HG03442 (cell line): ENCODE measurements around the gene ZNF789.
A peak's percentile ranks its signal among the peaks of the same experiment; 100 is the strongest.
"Not testable (repeated sequence)": the region's sequence is repeated elsewhere in the genome, so short reads cannot be mapped to it uniquely, and the experiment has no call there.

Source experiments
- ATAC-seq: cut with Tn5 transposase; IDR thresholded peaks from one replicate; pipeline ENCODE4 v1.9.1; 2021; ENCODE audit warnings: mild to moderate bottlenecking, moderate library complexity; ENCODE audit not compliant: unreplicated experiment

Gene ZNF789

DNA sequence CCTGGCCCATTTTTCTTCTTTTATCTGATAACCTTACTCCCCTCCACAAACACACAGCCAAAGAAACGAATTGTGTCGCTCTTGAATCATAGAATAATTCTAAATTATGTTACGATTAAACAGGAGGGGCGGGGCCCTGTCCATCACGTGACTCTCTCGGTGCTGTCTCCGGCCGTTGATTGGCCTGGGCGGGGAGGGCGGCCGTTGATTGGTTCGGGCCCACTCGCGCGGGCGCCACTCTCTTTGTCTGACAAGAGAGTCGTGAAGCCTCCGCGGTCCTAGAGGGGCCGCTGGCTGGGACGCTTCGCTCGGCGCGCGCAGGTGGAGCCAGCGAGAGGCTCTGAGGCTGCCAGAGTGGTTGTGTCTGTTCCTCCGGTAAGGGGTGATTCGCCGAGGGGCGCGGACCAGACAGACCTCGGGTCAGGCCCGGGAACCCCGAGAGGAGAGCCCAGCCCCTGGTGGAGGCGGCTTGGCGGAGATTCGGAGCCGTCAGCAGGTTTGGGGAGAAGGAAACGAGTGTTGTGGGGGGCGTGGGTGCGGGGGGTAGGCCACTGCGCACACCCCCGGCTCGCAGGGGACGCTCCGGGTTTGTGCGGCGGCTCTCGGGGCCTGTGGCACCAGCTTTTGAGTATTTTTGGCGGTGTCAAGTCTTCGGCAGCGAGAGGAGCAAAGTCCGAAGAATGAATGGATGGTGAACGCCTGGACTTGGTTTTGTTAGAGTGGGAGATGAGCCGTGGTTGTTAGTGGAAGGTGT, at the start of gene ZNF789:
Gene ZNF789, plus strand, starts transcription at position 330 of the 754 bp plus-strand sequence. CDS start 3,567 bp downstream, outside the sequence.
- ATAC-seq, result peak; percentile 92

DNA sequence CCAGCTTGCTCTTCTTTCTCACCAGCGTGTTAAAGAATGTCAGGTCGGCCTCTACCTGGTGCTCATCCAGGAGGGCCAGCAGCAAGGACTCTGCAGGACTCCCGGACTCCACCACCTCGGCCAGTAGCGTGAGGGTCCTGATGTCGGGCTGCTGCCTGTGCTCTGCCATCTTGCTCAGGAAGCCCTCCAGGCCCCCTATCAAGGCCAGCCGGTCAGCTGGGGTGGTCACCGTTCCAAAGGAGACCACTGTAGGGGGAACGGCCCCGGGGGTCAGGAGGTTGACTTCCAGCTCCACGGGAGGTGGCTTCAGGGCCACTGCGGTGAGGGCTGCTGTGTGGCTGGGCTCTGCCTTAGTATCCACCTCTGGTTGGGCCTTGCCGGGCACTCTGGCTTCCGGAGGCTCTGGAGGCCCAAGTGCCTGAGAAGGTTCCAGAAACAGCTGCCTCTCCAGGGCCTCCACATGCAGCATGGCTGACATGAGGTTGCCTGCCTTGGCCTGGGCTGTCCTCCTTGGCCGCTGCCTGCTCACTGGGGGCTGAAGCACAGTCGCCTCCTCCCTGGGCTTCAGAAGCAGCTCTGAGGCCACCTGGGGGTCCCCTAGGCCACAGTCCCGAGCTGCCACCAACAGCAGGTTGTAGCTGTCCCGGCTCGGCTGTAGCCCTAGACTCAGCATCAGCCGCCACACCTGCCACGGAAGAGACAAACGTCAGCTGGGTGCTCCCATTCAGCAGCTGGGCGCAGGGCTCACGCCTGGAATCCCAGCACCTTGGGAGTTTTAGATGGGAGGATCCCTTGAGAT, 47.6 kb upstream of the ZNF789 start:
- ATAC-seq, result no peak

DNA sequence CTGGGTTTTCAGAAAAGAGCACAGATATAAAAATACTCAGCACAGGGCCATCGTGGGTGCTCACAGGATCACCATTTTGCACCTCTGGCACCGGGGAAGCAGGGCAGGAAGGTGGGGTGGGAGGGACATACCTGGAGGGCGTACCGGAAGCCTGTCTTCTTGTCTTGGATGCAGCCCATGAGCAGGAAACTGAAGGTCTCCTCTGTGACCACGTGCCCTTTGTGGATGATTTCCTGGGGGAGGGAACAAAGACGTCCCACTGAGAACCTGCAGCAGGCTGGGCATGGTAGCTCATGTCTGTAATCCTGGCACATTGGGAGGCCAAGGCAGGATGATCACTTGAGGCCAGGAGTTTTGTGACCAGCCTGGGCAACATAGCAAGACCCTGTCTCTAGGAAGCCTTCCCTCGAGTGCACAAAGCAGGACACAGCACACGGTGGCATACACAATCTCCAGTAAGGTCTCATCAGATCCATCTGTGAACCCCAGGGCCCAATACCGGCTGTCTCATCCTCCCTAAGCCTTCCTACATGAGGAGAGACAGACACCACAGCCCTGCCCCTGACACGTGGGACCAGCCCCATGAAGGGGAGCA, 43.6 kb upstream of the ZNF789 start:
- no peak for ATAC-seq

DNA sequence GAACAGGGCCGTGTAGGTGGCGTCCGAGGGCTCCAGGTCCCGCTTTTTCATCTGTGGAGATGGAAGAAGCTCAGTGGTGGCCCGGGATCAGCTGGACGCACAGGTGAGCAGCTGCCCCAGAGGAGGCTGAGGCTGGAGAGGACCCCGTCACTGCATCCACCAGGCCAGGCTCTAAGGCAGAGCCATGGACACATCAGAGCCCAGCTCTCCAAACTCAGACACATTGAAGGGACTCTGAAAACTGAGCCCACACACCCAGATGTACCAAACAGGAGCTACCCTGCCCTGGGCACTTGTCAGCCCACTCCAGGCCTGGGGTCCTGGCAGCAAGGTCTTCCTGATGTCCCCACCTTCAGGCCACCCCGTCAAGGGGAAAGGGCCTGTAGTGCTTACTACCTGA, 42.9 kb upstream of the ZNF789 start:
- ATAC-seq, result no peak

DNA sequence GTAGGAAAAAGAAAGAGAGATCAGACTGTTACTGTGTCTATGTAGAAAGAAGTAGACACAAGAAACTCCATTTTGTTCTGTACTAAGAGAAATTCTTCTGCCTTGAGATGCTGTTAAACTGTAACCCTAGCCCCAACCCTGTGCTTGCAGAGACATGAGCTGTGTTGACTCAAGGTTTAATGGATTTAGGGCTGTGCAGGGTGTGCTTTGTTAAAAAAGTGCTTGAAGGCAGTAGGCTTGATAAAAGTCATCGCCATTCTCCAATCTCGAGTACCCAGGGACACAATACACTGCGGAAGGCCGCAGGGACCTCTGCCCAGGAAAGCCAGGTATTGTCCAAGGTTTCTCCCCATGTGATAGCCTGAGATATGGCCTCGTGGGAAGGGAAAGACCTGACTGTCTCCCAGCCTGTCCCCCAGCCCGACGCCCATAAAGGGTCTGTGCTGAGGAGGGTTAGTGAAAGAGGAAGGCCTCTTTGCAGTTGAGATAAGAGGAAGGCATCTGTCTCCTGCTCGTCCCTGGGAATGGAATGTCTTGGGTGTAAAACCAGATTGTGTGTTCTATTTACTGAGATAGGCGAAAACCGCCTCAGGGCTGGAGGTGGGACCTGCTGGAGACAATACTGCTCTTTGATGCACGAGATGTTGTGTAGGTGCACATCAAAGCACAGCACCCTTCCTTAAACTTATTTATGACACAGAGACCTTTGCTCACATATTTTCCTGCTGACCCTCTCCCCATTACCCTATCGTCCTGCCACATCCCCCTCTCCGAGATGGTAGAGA, 40.7 kb upstream of the ZNF789 start:
- ATAC-seq, result not testable (repeated sequence)

DNA sequence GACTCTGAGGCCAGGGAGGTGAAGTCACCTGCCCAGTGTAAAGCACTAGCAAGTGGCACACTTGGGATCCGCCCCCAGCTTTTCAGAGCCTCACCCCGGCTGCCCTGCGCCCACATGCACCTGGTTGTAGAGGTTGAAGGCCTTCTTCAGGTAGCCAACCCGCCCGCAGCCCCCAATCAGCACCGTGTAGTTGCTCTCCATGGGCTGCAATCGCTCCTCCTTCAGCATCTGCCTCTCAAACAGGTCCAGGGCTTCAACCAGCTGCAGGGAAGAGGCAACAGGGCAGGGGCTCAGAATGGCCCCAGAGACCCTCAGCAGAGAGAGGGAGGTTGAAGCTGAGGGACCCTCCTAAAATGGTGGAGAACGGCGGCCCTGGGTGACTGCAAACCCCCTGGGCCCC, 39.5 kb upstream of the ZNF789 start:
- no peak for ATAC-seq

DNA sequence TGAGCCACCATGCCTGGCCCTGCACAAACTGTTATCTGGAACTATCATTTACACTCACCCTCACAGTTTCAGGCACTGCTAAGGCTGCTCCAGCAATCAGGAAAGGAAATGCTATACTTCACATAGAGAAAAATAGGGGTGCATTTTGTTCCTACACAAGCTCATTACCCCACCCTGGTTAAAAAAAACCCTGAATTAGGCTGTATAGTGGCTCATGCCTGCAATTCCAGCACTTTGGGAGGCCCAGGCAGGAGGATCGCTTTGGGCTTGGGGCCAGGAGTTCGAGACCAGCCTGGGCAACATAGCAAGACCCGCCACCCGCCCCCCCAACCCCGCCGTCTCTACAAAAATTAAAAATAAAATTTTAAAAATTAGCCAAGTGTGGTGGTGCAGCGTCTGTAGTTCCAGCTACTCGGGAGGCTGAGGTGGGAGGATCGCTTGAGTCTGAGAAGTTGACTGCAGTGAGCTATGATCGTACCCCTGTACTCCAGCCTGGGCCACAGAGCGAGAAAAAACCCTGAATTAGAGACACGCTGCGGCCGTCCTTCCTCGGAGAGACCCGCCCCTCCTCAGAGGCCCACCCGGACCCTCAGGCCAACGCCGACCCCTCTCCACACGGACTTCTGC, 34.6 kb upstream of the ZNF789 start:
- no peak for ATAC-seq

DNA sequence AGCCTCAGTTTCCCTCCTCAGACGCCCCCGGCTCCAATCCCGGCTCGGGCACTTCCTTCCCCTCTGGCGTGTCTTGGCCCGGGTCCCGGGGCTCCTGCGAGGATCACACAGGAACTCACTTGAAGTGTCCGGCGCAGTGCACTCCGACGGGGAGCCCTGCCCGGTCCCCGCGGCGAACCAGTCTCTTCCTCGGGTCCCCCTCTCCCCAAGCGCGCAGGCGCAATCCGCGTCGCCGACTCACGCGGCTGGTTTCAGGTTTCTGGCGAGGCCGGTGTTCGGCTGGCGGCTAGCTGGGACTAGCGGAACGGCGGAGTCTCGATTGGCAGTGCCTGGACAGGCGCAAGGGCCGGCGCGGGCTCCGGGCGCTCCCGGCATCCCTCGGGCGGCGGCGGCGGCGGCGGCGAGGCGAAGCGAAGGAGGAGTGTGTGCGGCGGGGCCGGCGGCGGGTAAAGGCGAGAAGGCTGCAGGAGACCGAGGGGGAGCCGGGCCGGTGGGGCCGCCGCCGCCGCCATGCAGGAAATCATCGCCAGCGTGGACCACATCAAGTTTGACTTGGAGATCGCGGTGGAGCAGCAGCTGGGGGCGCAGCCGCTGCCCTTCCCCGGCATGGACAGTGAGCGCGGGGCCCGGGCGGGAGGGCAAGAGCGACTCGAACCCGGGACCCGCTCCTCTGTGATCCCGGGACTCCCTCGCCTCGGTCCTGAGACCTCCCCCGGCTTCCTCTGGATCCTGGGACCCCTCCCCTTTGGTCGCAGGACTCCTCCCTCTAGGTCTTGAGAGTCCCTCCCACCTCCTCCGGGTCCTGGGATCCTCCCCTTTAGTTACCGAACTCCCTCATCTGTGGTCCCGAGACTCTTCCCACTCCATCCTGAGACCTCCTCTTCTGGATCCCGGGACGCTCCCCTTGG, 33.9 kb upstream of the ZNF789 start, which contains the start of the genes CPSF4 and PTCD1:
Gene CPSF4, plus strand, starts transcription at position 371 of the 908 bp plus-strand sequence. Its CDS starts 140 bp downstream, at position 511.
Gene PTCD1, minus strand, starts transcription at position 226 of the 908 bp plus-strand sequence. CDS start 3,556 bp downstream, outside the sequence.
- peak; percentile 89 for ATAC-seq

DNA sequence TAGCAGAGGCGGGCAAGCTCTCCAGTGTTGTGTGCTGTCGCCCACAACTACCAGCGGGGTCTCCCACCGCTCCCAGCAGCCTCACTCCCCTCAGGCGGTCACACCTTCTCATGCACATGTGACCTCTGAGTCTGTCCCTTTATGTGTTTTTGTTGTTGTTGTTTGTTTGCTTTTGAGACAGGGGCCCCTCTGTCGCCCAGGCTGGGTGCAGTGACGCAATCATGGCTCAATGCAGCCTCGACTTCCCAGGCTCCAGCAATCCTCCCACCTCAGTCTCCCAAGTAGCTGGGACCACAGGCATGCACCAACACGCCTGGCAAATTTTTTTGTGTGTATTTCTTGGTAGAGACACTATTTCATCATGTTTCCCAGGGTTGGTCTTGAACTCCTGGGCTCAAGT, 32.5 kb upstream of the ZNF789 start:
- no peak for ATAC-seq

DNA sequence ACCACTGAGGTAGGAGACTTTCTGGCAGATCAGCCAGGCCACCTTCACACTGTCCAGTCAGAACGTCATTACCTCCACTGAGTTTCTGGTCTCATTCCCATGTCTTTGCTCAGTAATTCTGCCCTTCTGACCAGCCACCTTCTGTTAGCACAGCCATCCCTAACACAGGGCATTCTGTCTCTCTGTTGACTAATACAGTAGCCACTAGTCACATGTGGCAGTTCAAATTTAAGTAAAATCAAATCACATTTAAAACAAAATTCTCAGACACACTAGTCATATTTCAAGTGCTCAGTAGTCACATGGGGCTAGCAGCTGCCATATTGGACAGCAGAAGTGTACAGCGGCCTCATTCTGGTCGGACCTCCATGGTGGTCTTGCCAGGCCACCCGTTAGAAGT, 26.6 kb upstream of the ZNF789 start:
- ATAC-seq, result no peak

DNA sequence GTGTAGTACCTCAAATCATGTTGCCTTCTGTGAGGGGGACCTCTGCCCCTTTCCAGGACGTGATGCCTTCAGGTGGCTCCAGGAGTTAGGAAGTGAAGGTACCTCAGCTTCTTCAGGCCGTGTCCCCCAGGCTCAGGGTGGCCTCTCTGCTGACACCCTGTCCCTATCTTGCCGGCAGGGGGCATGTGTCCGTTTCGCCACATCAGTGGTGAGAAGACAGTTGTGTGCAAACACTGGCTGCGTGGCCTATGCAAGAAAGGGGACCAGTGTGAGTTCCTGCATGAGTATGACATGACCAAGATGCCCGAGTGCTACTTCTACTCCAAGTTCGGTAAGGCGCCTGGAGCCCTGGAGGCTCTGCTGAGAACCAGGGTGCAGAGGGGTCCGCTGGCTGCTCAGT, 24.7 kb upstream of the ZNF789 start:
- no peak for ATAC-seq

DNA sequence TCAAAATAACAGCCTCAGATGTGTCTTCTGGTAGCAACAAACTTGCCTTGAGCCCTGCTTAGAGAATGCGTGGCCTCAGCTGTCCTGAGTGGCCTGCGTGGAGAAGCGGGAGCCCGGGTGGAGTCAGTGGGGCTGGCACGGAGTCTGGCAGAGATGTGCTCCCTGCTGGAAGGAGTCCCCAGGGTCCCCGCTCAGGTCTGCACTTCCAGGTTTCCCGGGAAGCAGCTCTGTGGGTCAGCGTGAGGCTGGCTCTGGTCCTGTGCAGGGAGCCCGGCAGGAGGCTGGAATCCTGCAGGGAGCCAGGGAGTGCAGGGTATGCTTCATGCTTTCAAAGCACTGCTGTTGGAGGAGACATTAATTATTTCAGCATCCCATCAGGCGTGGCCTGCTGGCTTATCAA, 23.8 kb upstream of the ZNF789 start:
- ATAC-seq, result no peak

DNA sequence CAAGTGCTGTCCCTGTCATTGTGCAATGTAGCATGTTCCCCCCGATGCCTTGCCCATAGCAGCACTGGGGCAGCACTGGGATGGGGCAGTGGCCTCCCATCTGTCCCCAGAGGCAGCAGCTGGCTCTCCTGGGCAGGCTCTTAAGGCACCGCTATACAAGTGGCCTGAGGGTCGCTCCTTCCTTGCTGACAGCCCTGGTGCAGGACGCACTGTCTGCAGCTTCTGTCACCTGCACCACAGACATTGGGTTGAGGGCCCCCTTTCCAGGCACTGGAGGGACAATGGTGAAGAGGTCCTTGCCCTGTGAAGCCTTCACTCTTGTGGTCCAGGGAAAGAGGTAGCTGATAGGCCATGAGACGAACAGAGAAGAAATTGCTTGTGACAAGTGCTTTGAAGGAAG, 23.4 kb upstream of the ZNF789 start:
- ATAC-seq, result no peak

DNA sequence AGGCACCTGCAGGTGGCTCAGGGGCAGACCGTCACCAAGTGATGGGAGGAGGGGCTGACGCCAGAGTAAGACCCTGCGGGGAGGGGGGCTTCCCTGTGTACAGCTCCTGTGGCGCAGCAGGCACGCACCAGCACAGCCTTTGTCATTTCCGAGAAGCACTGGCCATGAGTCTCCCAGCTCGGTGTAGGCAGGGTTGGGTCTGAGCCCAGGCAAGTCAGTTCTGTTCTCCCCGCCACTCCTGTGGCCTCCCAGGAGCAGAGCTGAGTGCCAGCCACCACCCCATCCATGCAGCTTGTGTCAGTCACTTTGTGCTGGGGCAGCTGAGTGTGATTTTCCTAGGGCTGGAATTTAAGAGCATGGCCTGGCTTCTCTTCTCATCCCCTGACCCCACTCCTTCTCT, 20.8 kb upstream of the ZNF789 start:
- ATAC-seq, result no peak

DNA sequence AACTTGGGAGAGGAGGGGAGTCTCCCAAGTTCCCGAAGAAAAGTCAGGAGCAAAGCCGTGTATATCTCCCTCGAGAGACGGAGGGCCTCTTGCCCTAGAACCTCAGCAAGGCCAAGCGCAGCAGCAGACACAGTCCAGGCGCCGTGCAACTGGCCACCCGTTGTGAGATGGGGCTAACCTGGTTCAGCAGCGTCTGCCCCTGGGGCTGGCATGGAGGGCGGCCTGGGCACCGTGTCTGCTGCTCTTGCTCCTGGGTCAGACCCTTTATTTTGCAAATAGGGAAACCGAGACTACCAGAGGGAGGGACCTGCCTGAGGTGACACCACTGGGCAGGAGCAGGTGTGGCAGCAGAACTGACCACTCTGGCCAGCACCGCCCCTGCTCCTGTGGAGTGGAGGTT, 20.1 kb upstream of the ZNF789 start:
- ATAC-seq, result no peak

DNA sequence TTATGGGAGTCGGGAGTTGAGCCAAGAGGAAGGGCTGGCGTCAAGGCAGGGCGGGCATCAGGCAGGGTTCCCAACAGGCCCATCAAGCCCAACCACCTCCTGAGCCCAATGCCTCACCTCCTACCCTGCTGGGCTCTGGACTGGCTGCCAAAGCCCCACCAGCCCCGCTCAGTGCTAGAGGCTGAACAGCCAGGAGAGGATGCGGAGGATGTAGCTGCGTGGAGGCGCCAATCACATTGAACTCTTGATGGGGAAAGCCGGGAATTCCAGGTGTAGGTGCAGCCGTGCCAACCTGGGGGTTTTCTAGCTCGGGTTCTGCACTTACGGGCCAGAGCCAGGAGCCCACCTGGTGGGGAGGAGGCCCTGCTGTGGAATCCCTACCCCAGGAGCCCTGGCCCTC, 19.6 kb upstream of the ZNF789 start:
- no peak for ATAC-seq

DNA sequence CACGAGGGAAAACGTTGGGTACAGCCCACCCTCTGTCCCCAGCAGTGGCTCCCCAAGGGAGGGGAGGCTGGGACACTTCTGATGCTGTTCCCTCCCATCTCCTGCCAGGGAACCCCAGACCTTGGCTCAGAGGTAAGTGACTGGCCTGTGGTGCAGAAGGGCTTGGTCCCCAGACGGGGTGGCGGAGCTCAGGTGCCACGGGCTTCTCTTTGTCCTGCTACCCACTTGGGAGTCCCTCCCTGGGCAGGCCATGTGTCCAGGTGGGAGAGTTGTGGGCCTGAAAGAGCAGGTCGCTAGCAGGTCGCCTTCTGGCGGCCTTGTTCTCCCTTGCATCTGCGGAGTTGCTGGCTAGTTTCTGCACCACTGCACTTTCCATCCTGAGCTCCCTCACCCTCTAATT, 16.8 kb upstream of the ZNF789 start:
- no peak for ATAC-seq

DNA sequence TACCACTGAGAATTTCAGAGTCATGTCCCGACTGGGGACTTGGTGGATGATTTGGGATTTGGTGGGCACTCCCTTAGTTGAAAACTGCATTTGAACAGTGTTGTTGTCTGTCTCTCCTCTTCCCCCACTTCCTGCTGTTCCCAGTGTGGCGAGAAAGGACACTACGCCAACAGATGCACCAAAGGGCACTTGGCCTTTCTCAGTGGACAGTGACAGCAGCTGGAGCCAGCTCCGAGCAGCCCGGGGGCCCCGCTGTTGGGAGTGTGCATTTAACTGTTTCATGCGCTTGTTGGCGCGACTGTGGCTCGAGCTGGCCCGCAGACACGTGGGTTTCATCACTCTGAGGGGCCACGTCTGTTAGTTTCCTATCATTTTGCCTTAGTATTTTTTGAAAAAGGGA, 16.4 kb upstream of the ZNF789 start:
- ATAC-seq, result no peak

DNA sequence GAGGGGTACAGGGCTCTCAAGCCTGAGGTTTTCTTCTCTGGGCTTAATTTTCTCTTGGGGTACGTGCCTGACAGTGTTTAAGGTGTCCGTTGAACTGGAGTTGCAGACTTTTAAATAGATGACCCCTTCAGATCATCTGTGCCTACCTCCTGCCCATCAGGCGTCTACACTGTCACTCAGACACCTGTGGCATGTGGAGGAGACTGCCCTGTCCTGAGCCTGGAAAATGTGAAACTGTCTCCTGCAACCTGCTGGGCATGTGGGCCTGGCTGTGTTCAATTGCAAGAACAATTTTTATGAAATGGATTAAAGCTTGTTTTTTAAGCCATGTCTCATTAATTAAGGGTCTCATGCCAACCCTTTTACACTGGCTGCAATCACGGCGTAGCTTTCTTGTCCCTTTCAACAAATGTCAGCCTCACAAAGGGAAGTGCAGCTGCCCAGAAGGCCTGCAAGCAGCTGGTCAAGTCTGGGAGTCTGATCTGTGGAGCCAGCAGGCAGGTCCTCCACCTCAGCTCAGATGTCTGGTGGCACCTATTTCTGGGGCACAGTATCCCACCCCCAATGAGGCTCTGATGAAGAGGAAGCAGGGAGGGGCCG, 15.5 kb upstream of the ZNF789 start:
- no peak for ATAC-seq
